ENCODE measurements around the gene SLC5A6.

SLC5A6 gene

GRCh38 chr2:27185331-27186026 is 26.6 kb downstream of the SLC5A6 start:
- peak overlapping the region; percentile 34 for H3K27ac ChIP-seq (ENCODE audit: low read depth, low read length)
- H4K8ac ChIP-seq (ENCODE audit: low read depth, low read length): no peak overlapping the region
- H4K91ac ChIP-seq (ENCODE audit: low read depth, low read length): no peak overlapping the region
- no peaks in the 10 kb centered on the region for H3K9me3 ChIP-seq (ENCODE audit: insufficient read depth, low read depth, low read length)
- no peaks in the 10 kb centered on the region for H3K79me1 ChIP-seq (ENCODE audit: low read length)
- no peaks in the 10 kb centered on the region for H3K79me2 ChIP-seq (ENCODE audit: control insufficient read depth, insufficient read depth, low read length, poor library complexity)
- no peak overlapping the region for H3K4me3 ChIP-seq (ENCODE audit: low read depth, low read length)
- H3K27me3 ChIP-seq (ENCODE audit: insufficient read depth, low read length): no peaks in the 10 kb centered on the region
- WGBS (ENCODE audit: extremely low coverage, insufficient coverage, insufficient read length): no CpG with 5 or more reads among the region's 6 CpGs
- peak; percentile 92 to 97 for DNase-seq
- no peak overlapping the region for H2BK120ac ChIP-seq (ENCODE audit: insufficient read depth, low read length, poor library complexity)
- H3K4ac ChIP-seq (ENCODE audit: low read depth, low read length): no peak overlapping the region
- H2BK12ac ChIP-seq (ENCODE audit: low read length): no peak overlapping the region
- H2BK5ac ChIP-seq (ENCODE audit: low read depth, low read length, poor library complexity): no peak overlapping the region
- H3K18ac ChIP-seq (ENCODE audit: low read length): no peak overlapping the region
- no peak overlapping the region for H2AK5ac ChIP-seq (ENCODE audit: low read length)
- H3K23ac ChIP-seq (ENCODE audit: low read length): no peak overlapping the region
- H3K4me1 ChIP-seq (ENCODE audit: control insufficient read depth in 1 of 2, insufficient read depth in 2 of 2, low read length in 2 of 2): peaks cover 0 to 4% of the 10 kb centered on the region in 2 experiments
- H3K4me2 ChIP-seq (ENCODE audit: low read length): no peak overlapping the region
- H3K36me3 ChIP-seq (ENCODE audit: control insufficient read depth in 1 of 2, insufficient read depth in 2 of 2, low read length in 2 of 2): no peaks in the 10 kb centered on the region
- no peak overlapping the region for H3K14ac ChIP-seq (ENCODE audit: low read length)
- no peak overlapping the region for H4K12ac ChIP-seq (ENCODE audit: low read depth, low read length)
- H2AFZ ChIP-seq (ENCODE audit: insufficient read depth, low read length, poor library complexity): no peak overlapping the region
- no peak overlapping the region for H3K9ac ChIP-seq (ENCODE audit: low read length)

GRCh38 chr2:27184115-27184514 is 28.0 kb downstream of the SLC5A6 start:
- no peak overlapping the region for H4K12ac ChIP-seq (ENCODE audit: low read depth, low read length)
- no peaks in the 10 kb centered on the region for H3K9me3 ChIP-seq (ENCODE audit: insufficient read depth, low read depth, low read length)
- H3K79me2 ChIP-seq (ENCODE audit: control insufficient read depth, insufficient read depth, low read length, poor library complexity): no peaks in the 10 kb centered on the region
- no peak overlapping the region for H2AK5ac ChIP-seq (ENCODE audit: low read length)
- no peak overlapping the region for H3K23ac ChIP-seq (ENCODE audit: low read length)
- no peak overlapping the region for H4K8ac ChIP-seq (ENCODE audit: low read depth, low read length)
- no peaks in the 10 kb centered on the region for H3K36me3 ChIP-seq (ENCODE audit: control insufficient read depth in 1 of 2, insufficient read depth in 2 of 2, low read length in 2 of 2)
- H3K4ac ChIP-seq (ENCODE audit: low read depth, low read length): no peak overlapping the region
- no peak overlapping the region for H3K9ac ChIP-seq (ENCODE audit: low read length)
- H2BK120ac ChIP-seq (ENCODE audit: insufficient read depth, low read length, poor library complexity): no peak overlapping the region
- no CpG with 5 or more reads among the region's 4 CpGs for WGBS (ENCODE audit: extremely low coverage, insufficient coverage, insufficient read length)
- no peak overlapping the region for H2BK12ac ChIP-seq (ENCODE audit: low read length)
- H2BK5ac ChIP-seq (ENCODE audit: low read depth, low read length, poor library complexity): no peak overlapping the region
- no peaks in the 10 kb centered on the region for H3K79me1 ChIP-seq (ENCODE audit: low read length)
- no peak overlapping the region for H3K18ac ChIP-seq (ENCODE audit: low read length)
- no peak overlapping the region for H3K4me3 ChIP-seq (ENCODE audit: low read depth, low read length)
- peak overlapping the region; percentile 72 for H4K91ac ChIP-seq (ENCODE audit: low read depth, low read length)
- H3K4me2 ChIP-seq (ENCODE audit: low read length): no peak overlapping the region
- peak; percentile 26 to 63 for DNase-seq
- no peak overlapping the region for H3K27ac ChIP-seq (ENCODE audit: low read depth, low read length)
- no peak overlapping the region for H2AFZ ChIP-seq (ENCODE audit: insufficient read depth, low read length, poor library complexity)
- peaks cover 0 to 4% of the 10 kb centered on the region in 2 experiments for H3K4me1 ChIP-seq (ENCODE audit: control insufficient read depth in 1 of 2, insufficient read depth in 2 of 2, low read length in 2 of 2)
- H3K14ac ChIP-seq (ENCODE audit: low read length): no peak overlapping the region
- H3K27me3 ChIP-seq (ENCODE audit: insufficient read depth, low read length): no peaks in the 10 kb centered on the region

GRCh38 chr2:27182346-27182745 is 29.7 kb downstream of the SLC5A6 start:
- Histone ChIP-seq H2BK120ac (ENCODE audit: insufficient read depth, low read length, poor library complexity) (no peak overlapping the region), H3K4ac (ENCODE audit: low read depth, low read length) (no peak overlapping the region), H3K79me1 (ENCODE audit: low read length) (no peaks in the 10 kb centered on the region), H2AFZ (ENCODE audit: insufficient read depth, low read length, poor library complexity) (no peak overlapping the region), H3K4me1 (ENCODE audit: control insufficient read depth in 1 of 2, insufficient read depth in 2 of 2, low read length in 2 of 2) (peaks cover 0 to 4% of the 10 kb centered on the region in 2 experiments), H3K79me2 (ENCODE audit: control insufficient read depth, insufficient read depth, low read length, poor library complexity) (no peaks in the 10 kb centered on the region), H3K27me3 (ENCODE audit: insufficient read depth, low read length) (no peaks in the 10 kb centered on the region), H2BK5ac (ENCODE audit: low read depth, low read length, poor library complexity) (no peak overlapping the region), H4K12ac (ENCODE audit: low read depth, low read length) (no peak overlapping the region), H3K4me2 (ENCODE audit: low read length) (no peak overlapping the region), H2AK5ac (ENCODE audit: low read length) (no peak overlapping the region), H3K9ac (ENCODE audit: low read length) (no peak overlapping the region), H3K14ac (ENCODE audit: low read length) (no peak overlapping the region), H4K8ac (ENCODE audit: low read depth, low read length) (no peak overlapping the region), H3K36me3 (ENCODE audit: control insufficient read depth in 1 of 2, insufficient read depth in 2 of 2, low read length in 2 of 2) (no peaks in the 10 kb centered on the region), H3K18ac (ENCODE audit: low read length) (no peak overlapping the region), H3K4me3 (ENCODE audit: low read depth, low read length) (no peak overlapping the region), H4K91ac (ENCODE audit: low read depth, low read length) (no peak overlapping the region), H3K23ac (ENCODE audit: low read length) (no peak overlapping the region), H2BK12ac (ENCODE audit: low read length) (no peak overlapping the region), H3K9me3 (ENCODE audit: insufficient read depth, low read depth, low read length) (no peaks in the 10 kb centered on the region), H3K27ac (ENCODE audit: low read depth, low read length) (no peak overlapping the region)
- no peak for DNase-seq
- no CpG with 5 or more reads among the region's 4 CpGs for WGBS (ENCODE audit: extremely low coverage, insufficient coverage, insufficient read length)

GRCh38 chr2:27179344-27180000 is 32.6 kb downstream of the SLC5A6 start:
- H2BK5ac ChIP-seq (ENCODE audit: low read depth, low read length, poor library complexity): no peak overlapping the region
- H3K36me3 ChIP-seq (ENCODE audit: control insufficient read depth in 1 of 2, insufficient read depth in 2 of 2, low read length in 2 of 2): no peaks in the 10 kb centered on the region

More at GRCh38 chr2:27179344-27180000, 32.6 kb downstream of the SLC5A6 start:
- H3K79me2 ChIP-seq (ENCODE audit: control insufficient read depth, insufficient read depth, low read length, poor library complexity): no peaks in the 10 kb centered on the region
- no peak overlapping the region for H3K18ac ChIP-seq (ENCODE audit: low read length)
- H3K27me3 ChIP-seq (ENCODE audit: insufficient read depth, low read length): no peaks in the 10 kb centered on the region
- WGBS (ENCODE audit: extremely low coverage, insufficient coverage, insufficient read length): no CpG with 5 or more reads among the region's 3 CpGs
- H3K4me3 ChIP-seq (ENCODE audit: low read depth, low read length): no peak overlapping the region
- H3K4ac ChIP-seq (ENCODE audit: low read depth, low read length): no peak overlapping the region
- no peak overlapping the region for H3K23ac ChIP-seq (ENCODE audit: low read length)
- H3K9me3 ChIP-seq (ENCODE audit: insufficient read depth, low read depth, low read length): no peaks in the 10 kb centered on the region
- H3K4me1 ChIP-seq (ENCODE audit: control insufficient read depth in 1 of 2, insufficient read depth in 2 of 2, low read length in 2 of 2): peaks cover 0 to 1% of the 10 kb centered on the region in 2 experiments
- no peak overlapping the region for H4K8ac ChIP-seq (ENCODE audit: low read depth, low read length)
- no peak overlapping the region for H3K14ac ChIP-seq (ENCODE audit: low read length)
- H3K27ac ChIP-seq (ENCODE audit: low read depth, low read length): no peak overlapping the region
- no peak overlapping the region for H2BK12ac ChIP-seq (ENCODE audit: low read length)
- H3K9ac ChIP-seq (ENCODE audit: low read length): no peak overlapping the region
- H2AK5ac ChIP-seq (ENCODE audit: low read length): no peak overlapping the region
- H2AFZ ChIP-seq (ENCODE audit: insufficient read depth, low read length, poor library complexity): no peak overlapping the region
- H4K12ac ChIP-seq (ENCODE audit: low read depth, low read length): no peak overlapping the region
- H3K4me2 ChIP-seq (ENCODE audit: low read length): no peak overlapping the region
- H3K79me1 ChIP-seq (ENCODE audit: low read length): no peaks in the 10 kb centered on the region
- H2BK120ac ChIP-seq (ENCODE audit: insufficient read depth, low read length, poor library complexity): no peak overlapping the region
- no peak overlapping the region for H4K91ac ChIP-seq (ENCODE audit: low read depth, low read length)
- no peak for DNase-seq
